ENCODE measurements around the gene MFF. TPM values are rescaled to one million over a fixed set of nuclear protein-coding genes. Genes with fewer than 3 reads are reported as not detected.

Gene MFF
- total and polyA plus RNA-seq, 2 donors (not counting 3 experiments of a cell fraction or from before 2014, with no cell fraction given): 36.3 to 65.1 TPM

DNA sequence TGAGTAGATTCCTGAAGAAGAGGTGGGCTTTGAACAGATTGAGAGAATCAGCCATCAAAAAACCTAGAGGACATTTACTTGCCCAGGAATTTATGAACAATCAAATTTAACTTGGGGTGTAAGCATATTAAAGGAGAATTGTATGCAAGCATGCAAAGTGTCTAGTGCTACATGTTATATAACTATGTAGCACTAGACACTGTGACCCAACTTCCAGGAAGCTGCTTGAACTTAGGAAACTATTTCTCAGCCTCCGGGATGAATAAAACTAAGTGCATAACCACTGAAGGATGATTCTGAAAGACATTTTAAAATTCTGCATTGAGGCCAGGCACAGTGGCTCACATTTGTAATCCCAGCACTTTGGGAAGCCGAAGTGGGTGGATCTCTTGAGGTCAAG, 12.4 kb downstream of the MFF start:
- no TSS peak for BruUV-seq (replicated peaks)
- no peaks in the 10 kb centered on the region for H3K4me1 ChIP-seq (ENCODE audit: control insufficient read depth, extremely low read depth, insufficient read depth, low read length)
- H3K4me2 ChIP-seq (ENCODE audit: insufficient read depth, low read length): no peak overlapping the region
- no peaks in the 10 kb centered on the region for H3K79me2 ChIP-seq (ENCODE audit: control insufficient read depth, insufficient read depth, low read length)
- no peak overlapping the region for H3K9ac ChIP-seq (replicated peaks; ENCODE audit: extremely low read depth, insufficient read depth, low read length)
- dilution Hi-C loops (cut with MboI; ENCODE audit: extremely low pct_ligation_motif_present, low sequenced_read_pairs) (no loop called here), intact Hi-C loops (cut with micrococcal nuclease) (no loop called here)
- FAIRE-seq (no peak), DNase-seq (ENCODE audit: low read depth, low spot score) (no peak)
- no peaks in the 10 kb centered on the region for H3K9me1 ChIP-seq (replicated peaks; ENCODE audit: control insufficient read depth, extremely low read depth, insufficient read depth, low read length)
- H3K27me3 ChIP-seq (ENCODE audit: control insufficient read depth in 2 of 2, insufficient read depth in 2 of 2, low read length in 2 of 2): no peaks in the 10 kb centered on the region
- H4K20me1 ChIP-seq (replicated peaks; ENCODE audit: control insufficient read depth, extremely low read depth, insufficient read depth, low read length): no peaks in the 10 kb centered on the region
- H3K4me3 ChIP-seq (replicated peaks in 1 of 3; ENCODE audit: insufficient read depth in 1 of 3, low read depth in 1 of 3, low read length in 3 of 3): no peak overlapping the region
- H2AFZ ChIP-seq (ENCODE audit: low read depth, low read length): no peak overlapping the region
- ChIA-PET POLR2A (no interaction called here), CTCF (interaction anchor here (2.2 kb wide), 1 partner anchor 11 kb away, joined by 10 read pairs; no protein-coding TSS in a partner anchor)
- H3K9me3 ChIP-seq (replicated peaks; ENCODE audit: control insufficient read depth, insufficient read depth, low read length): no peaks in the 10 kb centered on the region
- TF ChIP-seq JUN (IDR thresholded peaks at IDR 0.05; ENCODE audit: borderline replicate concordance, insufficient read depth, insufficient read length, low read depth): no peak
- TF ChIP-seq EZH2 (IDR thresholded peaks at IDR 0.05; ENCODE audit: borderline replicate concordance, low read depth, low read length, severe bottlenecking): no peak
- TF ChIP-seq, protein P1, sequence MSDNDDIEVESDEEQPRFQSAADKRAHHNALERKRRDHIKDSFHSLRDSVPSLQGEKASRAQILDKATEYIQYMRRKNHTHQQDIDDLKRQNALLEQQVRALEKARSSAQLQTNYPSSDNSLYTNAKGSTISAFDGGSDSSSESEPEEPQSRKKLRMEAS (IDR thresholded peaks at IDR 0.05; ENCODE audit: insufficient read depth, insufficient read length): no peak
- no peak for TF ChIP-seq FOS (IDR thresholded peaks at IDR 0.05; ENCODE audit: borderline replicate concordance, insufficient read depth, low read length)
- no peak for TF ChIP-seq GATA2 (IDR thresholded peaks at IDR 0.05; ENCODE audit: insufficient read depth, insufficient read length, low read depth, low read length)
- TF ChIP-seq MYC (IDR thresholded peaks at IDR 0.05; ENCODE audit: low read depth, low read length): no peak
- TF ChIP-seq POLR2A (IDR thresholded peaks at IDR 0.05; ENCODE audit: low read depth, low read length): no peak
- no peak for TF ChIP-seq POLR2AphosphoS5 (IDR thresholded peaks at IDR 0.05; ENCODE audit: insufficient read depth, low read depth, low read length)
- TF ChIP-seq, protein P2, sequence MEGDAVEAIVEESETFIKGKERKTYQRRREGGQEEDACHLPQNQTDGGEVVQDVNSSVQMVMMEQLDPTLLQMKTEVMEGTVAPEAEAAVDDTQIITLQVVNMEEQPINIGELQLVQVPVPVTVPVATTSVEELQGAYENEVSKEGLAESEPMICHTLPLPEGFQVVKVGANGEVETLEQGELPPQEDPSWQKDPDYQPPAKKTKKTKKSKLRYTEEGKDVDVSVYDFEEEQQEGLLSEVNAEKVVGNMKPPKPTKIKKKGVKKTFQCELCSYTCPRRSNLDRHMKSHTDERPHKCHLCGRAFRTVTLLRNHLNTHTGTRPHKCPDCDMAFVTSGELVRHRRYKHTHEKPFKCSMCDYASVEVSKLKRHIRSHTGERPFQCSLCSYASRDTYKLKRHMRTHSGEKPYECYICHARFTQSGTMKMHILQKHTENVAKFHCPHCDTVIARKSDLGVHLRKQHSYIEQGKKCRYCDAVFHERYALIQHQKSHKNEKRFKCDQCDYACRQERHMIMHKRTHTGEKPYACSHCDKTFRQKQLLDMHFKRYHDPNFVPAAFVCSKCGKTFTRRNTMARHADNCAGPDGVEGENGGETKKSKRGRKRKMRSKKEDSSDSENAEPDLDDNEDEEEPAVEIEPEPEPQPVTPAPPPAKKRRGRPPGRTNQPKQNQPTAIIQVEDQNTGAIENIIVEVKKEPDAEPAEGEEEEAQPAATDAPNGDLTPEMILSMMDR (IDR thresholded peaks at IDR 0.05; ENCODE audit: extremely low read depth in 1 of 2, insufficient read depth in 1 of 2, low read depth in 1 of 2, low read length in 2 of 2): no peak
- H3K36me3 ChIP-seq (ENCODE audit: control insufficient read depth in 2 of 2, extremely low read depth in 1 of 2, insufficient read depth in 2 of 2, low read length in 2 of 2): peaks cover 3% of the 10 kb centered on the region in 2 experiments
- H3K27ac ChIP-seq (ENCODE audit: insufficient read depth, low read depth, low read length): no peak overlapping the region

Measured in endothelial cell of umbilical vein (primary cell).